CD4-positive, alpha-beta T cell treated with Interleukin-10 for 1 hour (primary cell): ENCODE measurements around the gene HPCAL1.

Experiments
- DNase-seq: peaks from one replicate; pipeline ENCODE4 v3.0.0-alpha.2; 2020

Gene HPCAL1

DNA sequence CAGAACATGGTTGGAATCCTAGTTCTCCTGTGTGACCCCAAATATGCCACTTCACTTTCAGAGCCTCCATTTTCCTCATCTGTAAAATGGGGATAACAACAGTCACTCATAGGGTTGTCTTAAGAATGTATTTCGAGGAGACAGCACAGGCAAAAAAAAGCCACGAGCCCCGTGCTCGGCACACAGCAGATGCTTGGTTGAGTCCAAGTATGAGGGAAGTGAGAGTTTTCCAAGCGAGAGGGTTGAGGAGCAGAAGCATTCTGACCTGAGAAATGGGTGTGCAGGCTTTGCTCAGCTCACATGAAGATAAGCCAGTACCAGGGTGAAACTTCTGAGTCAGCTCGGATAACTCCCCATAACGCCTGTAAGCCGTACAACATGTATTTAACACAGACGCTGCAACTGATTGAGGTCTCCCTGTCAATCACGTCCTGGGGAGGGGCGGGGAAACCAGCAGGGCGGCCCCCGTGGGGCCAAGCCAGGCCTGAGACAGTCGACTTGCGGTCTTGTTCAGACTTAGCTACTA lies 168.4 kb downstream of the HPCAL1 start:
- DNase-seq, result no peak

DNA sequence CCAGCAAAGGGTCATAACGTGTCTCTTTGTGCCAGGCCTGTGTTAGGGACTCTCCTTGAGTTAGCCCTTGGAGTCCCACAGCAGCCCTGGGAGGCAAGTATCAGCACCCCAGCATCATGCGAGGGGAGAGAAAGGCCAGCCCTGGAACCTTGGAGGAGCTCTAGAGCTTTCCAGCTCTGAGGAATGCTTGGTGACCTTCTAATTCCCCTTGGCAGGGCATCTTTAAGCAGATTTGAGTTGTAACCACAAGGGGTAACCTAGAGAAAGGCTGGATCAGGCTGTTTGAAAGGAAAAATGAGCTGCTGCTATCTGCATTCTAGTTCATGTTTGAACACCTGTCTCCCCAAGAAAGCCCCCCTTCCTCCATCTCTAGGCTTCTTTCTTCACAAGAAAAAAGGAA lies 169.3 kb downstream of the HPCAL1 start:
- no peak for DNase-seq

DNA sequence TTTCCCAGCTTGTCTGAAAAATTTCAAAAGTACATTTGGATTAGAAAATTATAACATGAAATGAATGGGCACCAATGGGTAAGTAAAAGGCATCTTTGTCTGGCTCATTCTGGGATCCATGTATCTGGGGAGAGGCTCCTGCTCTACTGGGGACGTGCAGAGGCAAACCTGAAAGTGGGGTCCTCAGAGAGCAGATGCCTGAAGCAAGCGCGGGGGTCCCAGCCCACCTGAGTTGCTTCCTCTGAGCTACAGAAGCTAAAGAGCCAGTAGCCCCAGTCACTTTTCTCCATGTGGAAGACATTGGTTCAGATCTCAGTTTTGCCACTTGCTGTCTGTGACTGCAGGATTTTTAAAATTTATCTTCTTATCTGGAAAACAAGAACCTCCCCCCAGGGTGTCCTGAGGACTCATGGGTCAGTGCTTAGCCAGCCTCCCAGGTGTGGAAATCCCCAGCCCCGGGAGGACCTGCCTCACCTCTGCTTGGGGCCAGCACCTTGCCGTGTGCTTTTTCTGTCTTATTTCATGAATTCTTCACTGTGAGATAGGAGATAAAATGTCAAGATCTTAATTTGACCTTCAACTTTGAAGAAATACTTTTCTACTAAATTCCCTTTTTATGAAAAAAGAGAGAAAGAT lies 170.5 kb downstream of the HPCAL1 start:
- DNase-seq, result no peak

DNA sequence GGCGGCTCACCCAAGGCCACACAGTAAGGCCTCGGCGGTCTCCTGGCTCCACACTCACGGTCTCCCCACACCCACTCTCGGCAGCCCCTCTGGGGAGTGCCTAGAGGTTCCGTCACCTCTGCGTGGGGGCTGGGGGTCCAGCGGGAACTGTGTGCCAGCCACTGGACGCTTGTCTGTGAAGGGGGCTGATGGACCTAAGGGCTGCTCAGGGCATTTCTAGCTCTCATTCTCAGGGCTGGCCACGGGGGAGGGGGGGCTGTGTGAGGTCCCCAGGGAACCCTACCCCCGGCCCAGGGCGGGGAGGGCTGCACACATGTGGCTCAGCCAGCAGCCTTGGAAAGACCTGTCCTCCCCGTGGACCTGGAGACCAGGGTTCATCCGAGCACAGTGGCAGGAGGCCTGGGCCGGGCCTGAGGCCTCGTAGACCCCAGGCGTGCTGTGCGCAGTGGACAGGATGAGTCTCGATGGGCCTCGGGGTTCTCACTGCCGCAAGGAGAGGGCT lies 172.6 kb downstream of the HPCAL1 start:
- DNase-seq, result no peak

DNA sequence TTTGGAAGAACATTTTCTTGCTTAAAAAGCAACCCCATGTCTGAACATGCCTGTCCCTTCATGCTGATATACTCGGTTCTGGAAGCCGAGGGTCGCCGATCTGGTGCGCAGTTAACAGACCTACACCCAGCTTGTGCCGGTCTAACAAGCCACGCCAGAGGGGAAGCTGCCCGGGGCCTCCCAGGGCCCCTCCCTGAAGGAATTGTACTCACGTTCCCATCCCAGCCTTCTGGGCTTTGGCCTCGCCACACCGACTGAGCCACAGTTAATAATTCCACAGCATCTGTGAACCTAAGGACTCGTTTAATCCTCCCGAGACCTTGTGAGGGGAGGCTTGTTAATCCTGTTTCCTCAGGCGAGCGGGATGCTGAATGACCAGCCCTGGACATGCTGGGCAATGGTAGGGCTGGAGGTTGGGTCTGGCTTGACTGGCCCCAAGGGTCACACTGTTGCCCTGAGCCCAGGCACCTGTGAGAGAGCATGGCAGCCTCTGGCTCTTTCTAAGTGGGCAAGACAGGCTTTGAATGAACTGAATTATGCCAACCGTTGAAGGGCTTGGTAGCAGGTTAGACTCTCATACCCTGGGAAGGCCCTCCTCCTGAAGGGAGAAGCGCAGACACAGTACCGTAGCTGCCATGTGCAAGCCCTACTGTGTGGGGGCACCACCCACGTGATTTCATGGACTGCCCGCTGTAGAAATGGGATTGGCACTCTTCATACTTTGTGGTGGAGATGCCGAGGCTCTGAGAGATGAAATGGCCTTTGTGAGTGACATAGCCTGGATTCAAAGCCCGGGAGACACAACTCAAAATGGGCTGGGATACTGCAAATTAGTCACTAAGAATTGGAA lies 173.3 kb downstream of the HPCAL1 start:
- DNase-seq, result no peak

DNA sequence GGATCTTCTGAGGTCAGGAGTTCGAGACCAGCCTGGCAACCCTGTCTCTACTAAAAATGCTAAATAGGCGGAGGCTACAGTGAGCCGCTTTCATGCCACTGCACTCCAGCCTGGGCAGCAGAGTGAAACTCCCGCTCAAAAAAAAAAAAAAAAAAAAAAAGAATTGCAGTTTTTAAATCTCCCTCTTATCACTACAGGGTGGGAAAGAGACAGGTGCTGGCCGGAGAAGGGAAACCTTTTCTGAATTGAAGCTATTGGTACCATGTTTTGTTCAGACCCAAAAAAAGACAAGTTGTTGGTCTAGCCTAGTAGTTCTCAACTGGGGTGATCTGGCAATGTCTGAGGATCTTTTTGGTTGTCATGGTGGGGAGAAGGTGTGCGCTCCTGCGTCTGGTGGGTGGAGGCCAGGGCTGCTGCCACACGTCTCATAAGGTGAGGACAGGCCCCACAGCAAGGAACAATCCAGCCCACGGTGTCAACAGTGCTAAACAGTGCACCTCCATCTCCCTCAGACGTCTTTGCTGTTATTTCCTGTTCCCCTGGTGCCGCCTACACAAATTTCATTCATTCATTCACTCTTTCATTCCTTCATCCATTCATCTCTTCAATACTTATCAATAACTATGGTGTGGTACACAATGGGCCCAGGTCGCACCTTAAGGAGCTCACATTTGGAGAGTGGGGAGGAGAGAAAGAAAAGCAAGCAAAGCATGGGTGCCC lies 174.2 kb downstream of the HPCAL1 start:
- DNase-seq, result no peak
